ENCODE results near the gene RFFL.

The RFFL gene

GRCh38 chr17:35063514-35064223 is at the start of gene RFFL:
Gene RFFL, minus strand, starts transcription at chr17:35063707. Its CDS starts 37,154 bp downstream, at chr17:35026553.
- TF ChIP-seq GATA3 (IDR thresholded peaks at IDR 0.05; ENCODE audit: low read depth, low read length) (no peak), GATA2 (IDR thresholded peaks at IDR 0.05; ENCODE audit: low read depth, low read length) (no peak)

GRCh38 chr17:35104844-35105450 is 41.4 kb upstream of the RFFL start:
- TF ChIP-seq GATA2 (IDR thresholded peaks at IDR 0.05; ENCODE audit: low read depth, low read length): no peak
- no peak for TF ChIP-seq GATA3 (IDR thresholded peaks at IDR 0.05; ENCODE audit: low read depth, low read length)

- no peak for TF ChIP-seq GATA2 (IDR thresholded peaks at IDR 0.05; ENCODE audit: low read depth, low read length)
- TF ChIP-seq GATA3 (IDR thresholded peaks at IDR 0.05; ENCODE audit: low read depth, low read length): no peak
Measured at GRCh38 chr17:35103271-35103670, 39.8 kb upstream of the RFFL start.

GRCh38 chr17:35101725-35102124 is 38.2 kb upstream of the RFFL start:
- no peak for TF ChIP-seq GATA3 (IDR thresholded peaks at IDR 0.05; ENCODE audit: low read depth, low read length)
- TF ChIP-seq GATA2 (IDR thresholded peaks at IDR 0.05; ENCODE audit: low read depth, low read length): no peak

- no peak for TF ChIP-seq GATA3 (IDR thresholded peaks at IDR 0.05; ENCODE audit: low read depth, low read length)
- TF ChIP-seq GATA2 (IDR thresholded peaks at IDR 0.05; ENCODE audit: low read depth, low read length): no peak
Measured at GRCh38 chr17:35101036-35101435, 37.5 kb upstream of the RFFL start.

- TF ChIP-seq GATA3 (IDR thresholded peaks at IDR 0.05; ENCODE audit: low read depth, low read length) (no peak), GATA2 (IDR thresholded peaks at IDR 0.05; ENCODE audit: low read depth, low read length) (no peak)
Measured at GRCh38 chr17:35099908-35100307, 36.4 kb upstream of the RFFL start.

GRCh38 chr17:35097776-35098175 is 34.3 kb upstream of the RFFL start:
- TF ChIP-seq GATA2 (IDR thresholded peaks at IDR 0.05; ENCODE audit: low read depth, low read length) (no peak), GATA3 (IDR thresholded peaks at IDR 0.05; ENCODE audit: low read depth, low read length) (no peak)

- TF ChIP-seq GATA3 (IDR thresholded peaks at IDR 0.05; ENCODE audit: low read depth, low read length) (no peak), GATA2 (IDR thresholded peaks at IDR 0.05; ENCODE audit: low read depth, low read length) (no peak)
Measured at GRCh38 chr17:35095741-35096140, 32.2 kb upstream of the RFFL start.

- TF ChIP-seq GATA2 (IDR thresholded peaks at IDR 0.05; ENCODE audit: low read depth, low read length) (no peak), GATA3 (IDR thresholded peaks at IDR 0.05; ENCODE audit: low read depth, low read length) (no peak)
Measured at GRCh38 chr17:35094902-35095301, 31.4 kb upstream of the RFFL start.

GRCh38 chr17:35089586-35090296 is 26.2 kb upstream of the RFFL start:
- TF ChIP-seq GATA3 (IDR thresholded peaks at IDR 0.05; ENCODE audit: low read depth, low read length) (no peak), GATA2 (IDR thresholded peaks at IDR 0.05; ENCODE audit: low read depth, low read length) (no peak)

- TF ChIP-seq GATA3 (IDR thresholded peaks at IDR 0.05; ENCODE audit: low read depth, low read length) (no peak), GATA2 (IDR thresholded peaks at IDR 0.05; ENCODE audit: low read depth, low read length) (no peak)
Measured at GRCh38 chr17:35088881-35089585, 25.5 kb upstream of the RFFL start.

GRCh38 chr17:35088356-35088880 is 24.9 kb upstream of the RFFL start:
- no peak for TF ChIP-seq GATA3 (IDR thresholded peaks at IDR 0.05; ENCODE audit: low read depth, low read length)
- TF ChIP-seq GATA2 (IDR thresholded peaks at IDR 0.05; ENCODE audit: low read depth, low read length): no peak

- TF ChIP-seq GATA3 (IDR thresholded peaks at IDR 0.05; ENCODE audit: low read depth, low read length) (no peak), GATA2 (IDR thresholded peaks at IDR 0.05; ENCODE audit: low read depth, low read length) (no peak)
Measured at GRCh38 chr17:35087731-35088355, 24.3 kb upstream of the RFFL start.

All from SH-SY5Y (cell line).